Colon (tissue), 2 donors: ENCODE measurements around the gene CORO1C.

Experiments
- FAIRE-seq: peaks from 2 replicates; lab custom pipeline; 2012; peaks lifted over from hg19 to GRCh38; lab: Jason Lieb, UNC
- donor health status: control.
- donor health status: control.

Gene CORO1C

GRCh38 chr12:108646600-108647579 lies 84.4 kb downstream of the CORO1C start:
- FAIRE-seq = no peak

- FAIRE-seq = no peak
Observed at GRCh38 chr12:108645686-108646599, 85.4 kb downstream of the CORO1C start.

- no peak for FAIRE-seq
Observed at GRCh38 chr12:108644811-108645120, 86.6 kb downstream of the CORO1C start.

DNA sequence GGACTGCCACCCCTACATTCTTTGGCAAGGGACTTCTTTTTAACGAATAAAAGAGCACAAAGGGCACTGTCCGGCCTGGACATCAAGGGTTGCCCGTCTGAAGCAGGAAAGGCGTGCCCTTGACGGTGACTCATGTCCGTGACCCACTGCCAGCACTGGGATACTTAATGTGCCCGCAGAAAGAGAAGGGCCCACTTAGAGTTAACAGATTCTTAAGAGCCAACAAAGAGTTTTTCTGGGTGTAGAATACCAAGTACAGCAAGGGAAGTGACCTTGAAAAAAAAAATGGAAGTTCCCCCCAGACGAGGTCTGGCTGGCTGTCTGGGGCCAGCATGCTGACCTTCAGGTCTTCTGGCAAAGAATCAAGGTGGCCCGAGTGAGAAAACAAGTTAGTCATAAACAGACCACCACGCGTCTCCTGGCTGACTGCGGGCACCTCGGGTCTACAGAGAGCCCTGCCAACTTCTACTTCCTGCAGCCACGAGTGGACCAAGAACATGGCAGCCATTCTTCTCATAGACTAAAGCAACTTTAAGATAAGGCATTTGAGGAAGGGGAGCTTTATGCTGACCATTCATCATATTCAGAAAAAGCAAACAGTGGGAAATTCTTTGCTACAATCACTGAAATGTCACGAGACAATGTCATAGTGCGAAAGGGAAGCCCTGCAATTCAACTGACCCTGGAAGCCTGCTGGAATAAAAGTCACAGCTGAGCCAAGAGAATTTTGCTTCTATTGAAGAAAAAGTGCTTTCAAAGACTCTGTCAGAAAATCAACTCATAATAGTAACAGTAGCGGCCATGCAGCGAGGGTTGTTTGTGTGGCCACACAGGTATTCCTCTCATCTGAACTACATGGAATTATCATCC lies 87.1 kb downstream of the CORO1C start:
- FAIRE-seq = no peak

GRCh38 chr12:108642899-108643654 lies 88.2 kb downstream of the CORO1C start:
- no peak for FAIRE-seq

- FAIRE-seq = no peak
Observed at GRCh38 chr12:108642269-108642870, 88.9 kb downstream of the CORO1C start.

DNA sequence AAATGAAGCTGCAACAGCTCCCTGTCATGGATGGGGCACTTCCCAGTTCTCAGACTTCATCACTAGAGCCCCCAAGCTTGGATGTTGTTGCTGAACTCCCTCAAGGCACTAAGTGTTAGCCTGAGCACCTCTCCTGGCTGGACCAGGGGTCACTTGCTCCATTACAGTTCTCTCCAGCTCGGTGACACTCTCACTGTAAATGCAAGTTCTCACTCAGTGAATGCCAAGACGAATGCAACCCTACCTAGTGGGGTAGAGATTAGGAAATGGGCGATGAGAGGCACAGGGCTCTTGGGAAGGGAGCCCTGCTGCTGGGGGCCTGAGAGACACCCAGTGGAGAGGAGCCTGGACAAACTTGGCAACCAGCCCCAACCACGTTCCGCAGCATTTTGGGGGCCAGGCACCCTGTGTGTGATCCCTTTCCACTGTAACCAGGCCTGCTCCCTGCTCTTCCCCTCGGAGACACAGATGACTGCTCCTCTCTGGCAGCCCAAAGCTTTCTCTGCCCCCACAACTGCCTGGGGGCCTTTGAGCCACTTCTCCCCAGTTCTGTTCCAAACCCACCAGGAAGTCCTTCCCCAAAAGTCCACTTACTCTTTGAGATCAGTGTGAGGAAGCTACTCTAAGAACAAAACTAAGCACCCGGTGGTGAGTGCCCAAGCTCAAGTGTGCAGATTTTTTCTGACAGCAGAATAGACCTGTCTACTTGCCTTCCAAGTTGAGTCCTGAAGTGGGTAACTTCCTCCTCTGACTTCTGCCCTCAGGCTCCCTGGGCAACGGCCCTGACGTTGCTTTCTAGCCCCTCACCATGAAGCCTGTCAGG lies 89.7 kb downstream of the CORO1C start:
- FAIRE-seq = no peak

GRCh38 chr12:108640802-108641445 lies 90.4 kb downstream of the CORO1C start:
- FAIRE-seq = no peak

DNA sequence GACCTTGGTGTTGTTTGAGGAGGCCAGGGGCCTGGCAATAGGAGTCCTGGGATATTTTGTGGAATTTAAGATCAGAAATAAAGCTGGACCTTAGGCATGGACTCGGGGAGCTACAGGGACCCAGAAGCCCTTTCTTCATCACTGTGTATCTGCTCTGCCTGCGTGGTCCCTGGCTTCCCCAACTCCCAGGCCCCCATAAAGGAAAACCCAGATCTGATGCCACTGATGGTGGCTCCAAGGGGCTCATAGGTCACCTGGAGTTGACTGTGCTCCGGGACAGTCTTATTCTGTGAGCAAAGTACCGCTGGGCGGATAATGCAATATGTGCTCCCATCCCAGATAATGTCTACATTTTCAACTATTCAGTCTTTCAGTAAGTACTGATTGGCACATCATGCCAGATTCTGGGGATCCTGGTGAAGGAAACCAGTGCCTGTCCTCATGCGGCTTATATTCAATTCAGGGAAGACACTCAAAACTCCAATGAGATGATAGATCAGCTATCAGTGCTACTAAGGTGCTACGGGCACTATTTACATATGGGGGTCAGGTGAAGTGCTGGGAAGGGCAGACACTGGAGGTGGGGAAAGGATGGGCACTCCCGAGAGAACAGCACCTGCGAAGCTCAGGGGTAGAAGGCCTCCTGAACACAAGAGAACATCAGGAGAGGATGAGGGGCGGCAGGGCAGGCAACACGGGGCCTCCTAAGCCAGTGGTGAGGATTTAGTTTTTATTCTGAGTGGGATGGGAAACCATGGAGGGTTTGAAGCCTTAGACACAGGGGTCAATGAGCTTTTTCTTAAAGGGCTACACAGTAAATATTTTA lies 92.1 kb downstream of the CORO1C start:
- no peak for FAIRE-seq

DNA sequence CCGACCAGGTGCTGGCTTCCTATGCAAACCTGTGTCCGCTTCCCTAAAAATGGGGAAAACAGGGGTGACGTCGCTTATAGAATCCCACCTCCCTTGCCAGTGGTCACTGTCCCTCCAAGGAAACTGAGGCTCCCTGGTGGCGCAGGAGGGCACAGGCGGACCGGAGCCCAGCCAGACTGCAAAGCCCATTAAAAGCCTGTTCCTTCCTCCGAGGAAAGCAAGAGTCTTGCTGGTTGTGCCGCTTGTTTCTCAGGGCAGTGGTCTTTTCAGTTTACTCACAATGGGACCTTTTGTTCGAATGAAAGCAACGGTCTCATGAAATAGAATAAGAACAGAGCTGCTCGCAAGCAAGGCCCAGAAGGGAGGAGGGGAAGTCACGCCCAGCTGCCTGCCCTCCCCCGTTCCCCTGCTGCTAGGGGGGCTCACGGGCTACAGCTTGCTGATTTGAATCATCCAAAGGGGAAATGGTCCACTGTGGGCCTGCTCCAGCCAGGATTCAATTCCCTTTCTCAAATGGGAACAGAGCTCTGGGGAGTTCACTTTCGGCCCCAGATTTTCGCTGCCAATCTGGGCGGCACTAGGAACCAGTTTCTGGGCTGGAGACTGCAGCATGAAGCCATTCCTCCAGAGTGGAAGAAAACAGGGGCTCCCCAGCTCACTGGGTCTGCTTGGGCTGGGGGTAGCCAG lies 93.0 kb downstream of the CORO1C start:
- FAIRE-seq = no peak

DNA sequence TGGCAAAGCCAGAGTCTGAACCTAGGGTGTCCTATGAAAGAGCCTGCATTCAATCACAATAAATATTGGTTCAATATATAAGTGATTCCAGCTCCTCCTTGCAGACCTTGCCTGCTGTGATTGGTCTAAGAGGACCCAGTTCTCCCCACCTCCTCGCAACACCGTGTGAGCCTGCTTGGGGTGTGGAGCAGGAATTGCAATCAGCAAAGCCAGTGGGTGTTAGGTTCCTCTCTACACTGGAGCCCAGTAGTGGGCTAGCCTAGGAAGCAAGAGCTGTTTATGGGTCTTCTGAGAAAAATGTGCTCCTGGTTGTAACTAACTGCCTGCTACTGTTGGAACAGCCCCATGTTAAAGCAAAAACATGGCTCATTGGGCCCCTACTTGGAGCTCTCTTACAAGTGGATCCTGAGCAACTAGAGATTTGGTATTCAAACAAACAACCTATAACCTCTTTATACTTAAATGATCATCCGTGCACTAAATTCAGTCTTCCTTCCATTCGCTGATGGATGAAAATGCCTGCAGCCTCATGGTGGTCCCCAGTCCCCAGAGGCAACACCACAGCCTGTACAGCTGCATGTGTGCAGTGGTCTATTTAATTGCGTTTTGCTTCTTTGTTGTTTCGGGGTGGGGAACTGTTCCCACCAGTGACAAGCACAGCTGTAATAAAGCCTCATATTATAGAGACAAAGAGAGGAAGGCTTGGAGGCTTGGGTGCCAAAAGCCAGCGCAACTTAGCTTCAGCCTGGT lies 93.9 kb downstream of the CORO1C start:
- no peak for FAIRE-seq

GRCh38 chr12:108635997-108636808 lies 95.1 kb downstream of the CORO1C start:
- no peak for FAIRE-seq

DNA sequence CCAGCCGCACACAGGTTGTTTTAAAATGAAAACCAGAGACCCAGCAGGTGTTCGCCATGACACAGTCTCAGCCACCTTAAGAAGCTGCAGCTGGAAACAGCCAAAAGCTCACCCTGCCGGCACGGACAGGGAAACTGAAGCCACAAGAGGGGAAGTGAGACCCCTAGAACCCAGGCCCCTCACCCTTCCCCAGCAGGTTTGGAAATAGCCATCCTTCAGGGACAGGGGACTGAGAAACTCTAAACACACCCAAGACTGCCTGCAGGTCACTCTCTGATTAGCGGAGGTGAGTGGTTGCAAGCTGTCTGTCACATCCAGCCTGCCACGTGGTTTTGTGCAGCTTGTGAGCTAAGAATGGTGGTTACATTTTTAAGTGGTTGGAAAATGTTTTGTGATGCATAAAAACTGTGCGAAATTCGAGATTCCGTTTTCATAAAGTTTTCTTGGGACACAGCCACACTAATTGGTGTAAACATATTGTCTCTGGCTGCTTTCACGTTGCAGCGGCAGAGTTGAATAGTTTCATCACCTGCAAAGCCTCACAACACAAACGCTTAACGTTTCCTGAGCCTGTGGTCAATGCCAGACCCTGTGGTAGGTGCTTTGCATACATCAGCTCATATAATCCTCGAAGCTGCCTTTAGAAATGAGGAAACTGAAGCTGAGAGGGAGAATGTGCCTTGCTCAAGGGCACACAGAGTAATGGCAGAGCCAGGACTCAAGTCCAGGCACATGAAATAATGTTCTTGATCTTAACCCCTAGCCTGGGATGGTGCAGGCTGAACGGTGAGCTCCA lies 95.9 kb downstream of the CORO1C start:
- no peak for FAIRE-seq

GRCh38 chr12:108634341-108634751 lies 97.0 kb downstream of the CORO1C start:
- no peak for FAIRE-seq

- FAIRE-seq = no peak
Observed at GRCh38 chr12:108633534-108634248, 97.6 kb downstream of the CORO1C start, which contains the start of gene SELPLG. SELPLG (minus strand) TSS chr12:108633894; CDS start chr12:108624307, 9,587 bp downstream.
